NCI-H748 treated with DMSO at 0.1 percent for 48 hours (cell line): ENCODE measurements around the gene EPN1.
"Not testable (repeated sequence)": the region's sequence is repeated elsewhere in the genome, so short reads cannot be mapped to it uniquely, and the experiment has no call there.

ENCODE experiments used
- DNase-seq: peaks from one replicate; lab custom pipeline; 2025; lab: John Stamatoyannopoulos, UW

Gene EPN1

DNA sequence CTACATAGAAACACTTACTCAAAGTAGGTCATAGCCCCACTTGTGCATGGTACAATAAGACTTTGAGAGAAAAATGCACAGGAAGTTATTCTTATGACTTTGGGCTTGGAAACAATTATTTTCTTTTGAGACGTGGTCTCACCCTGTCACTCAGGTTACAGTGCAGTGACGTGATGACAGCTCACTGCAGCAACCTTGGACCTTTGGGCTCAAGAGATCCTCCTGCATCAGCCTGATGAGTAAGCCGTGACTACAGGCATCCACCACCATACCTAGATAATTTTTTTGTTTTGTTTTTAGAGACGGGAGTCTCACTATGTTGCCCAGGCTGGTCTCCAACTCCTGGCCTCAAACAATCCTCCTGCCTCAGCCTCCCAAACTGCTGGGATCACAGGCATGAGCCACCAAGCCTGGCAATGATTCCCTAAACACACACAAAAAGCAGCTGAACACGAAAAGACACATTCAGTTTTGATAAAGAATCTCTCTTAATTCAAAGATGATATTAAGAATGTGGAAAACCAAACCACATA, 45.3 kb downstream of the EPN1 start:
- no peak for DNase-seq

DNA sequence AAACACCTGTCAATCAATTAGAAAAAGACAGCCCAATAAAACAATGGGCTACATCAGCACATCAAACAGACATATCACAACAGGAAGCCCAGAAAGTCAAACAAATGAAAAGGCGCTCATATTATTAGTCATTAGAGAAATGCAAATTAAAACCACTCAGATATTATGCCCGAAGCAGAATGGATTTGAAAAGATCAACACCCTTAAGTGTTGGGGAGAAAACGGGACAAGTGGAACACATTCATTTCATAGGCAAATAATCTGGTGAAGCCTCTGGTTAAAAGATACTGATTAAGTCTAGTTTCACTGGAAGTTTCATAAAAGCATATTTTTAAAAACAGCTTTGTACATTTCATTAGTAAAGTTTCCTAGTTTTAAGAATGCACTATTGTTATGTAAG, 45.8 kb downstream of the EPN1 start:
- DNase-seq: no peak

DNA sequence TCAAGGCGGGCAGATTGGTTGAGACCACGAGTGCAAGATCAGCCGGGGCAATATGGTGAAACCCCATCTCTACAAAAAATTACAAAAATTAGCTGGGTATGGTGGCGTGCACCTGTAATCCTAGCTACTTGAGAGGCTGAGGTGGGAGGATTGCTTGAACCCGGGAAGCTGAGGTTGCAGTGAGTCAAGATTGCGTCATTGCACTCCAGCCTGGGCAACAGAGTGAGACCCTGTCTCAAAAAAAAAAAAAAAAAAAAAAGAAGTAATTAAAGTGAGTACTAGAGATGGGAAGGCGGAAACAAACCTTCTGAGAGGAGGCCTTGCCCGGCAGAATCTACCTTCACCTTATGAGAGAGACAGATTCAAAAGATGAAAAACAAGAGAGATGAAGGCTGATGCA, 48.5 kb downstream of the EPN1 start:
- DNase-seq: no peak

DNA sequence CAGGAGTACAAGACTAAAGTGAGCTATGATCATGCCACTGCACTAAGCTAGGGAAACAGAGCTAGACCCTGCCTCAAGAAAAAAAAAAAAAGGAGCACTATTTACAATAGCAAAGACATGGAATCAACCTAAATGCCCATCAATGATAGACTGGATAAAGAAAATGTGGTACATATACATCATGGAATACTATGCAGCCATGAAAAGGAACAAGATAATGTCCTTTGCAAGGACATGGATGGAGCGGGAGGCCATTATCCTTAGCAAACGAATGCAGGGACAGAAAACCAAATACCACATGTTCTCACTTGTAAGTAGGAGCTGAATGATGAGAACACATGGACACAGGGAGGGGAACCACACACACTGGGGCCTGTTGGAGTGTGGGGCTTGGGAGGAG, 55.4 kb downstream of the EPN1 start:
- DNase-seq: not testable (repeated sequence)

DNA sequence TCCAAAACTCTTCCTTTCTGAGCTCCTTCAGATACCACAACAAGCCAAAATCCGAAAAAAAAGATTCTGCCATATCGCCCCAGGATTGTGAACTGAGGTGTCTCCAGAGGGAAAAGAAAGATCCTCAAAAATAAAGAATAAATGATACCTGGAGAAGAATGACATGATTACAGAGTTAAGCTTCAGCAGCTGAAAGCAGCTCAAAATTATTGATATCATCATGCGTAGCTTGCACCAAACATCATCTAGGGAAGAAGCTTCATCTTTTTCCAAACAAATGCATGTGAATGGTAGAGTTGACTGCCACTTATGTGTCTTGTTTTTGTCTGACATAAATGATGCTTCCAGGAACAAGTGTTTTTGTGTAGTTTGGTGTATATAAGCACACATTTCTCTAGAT, 63.3 kb downstream of the EPN1 start, which contains the start of gene NLRP9:
Gene NLRP9, minus strand, starts transcription at position 101 of the 400 bp plus-strand sequence. Its CDS starts 28 bp downstream, at position 73.
- DNase-seq: no peak

DNA sequence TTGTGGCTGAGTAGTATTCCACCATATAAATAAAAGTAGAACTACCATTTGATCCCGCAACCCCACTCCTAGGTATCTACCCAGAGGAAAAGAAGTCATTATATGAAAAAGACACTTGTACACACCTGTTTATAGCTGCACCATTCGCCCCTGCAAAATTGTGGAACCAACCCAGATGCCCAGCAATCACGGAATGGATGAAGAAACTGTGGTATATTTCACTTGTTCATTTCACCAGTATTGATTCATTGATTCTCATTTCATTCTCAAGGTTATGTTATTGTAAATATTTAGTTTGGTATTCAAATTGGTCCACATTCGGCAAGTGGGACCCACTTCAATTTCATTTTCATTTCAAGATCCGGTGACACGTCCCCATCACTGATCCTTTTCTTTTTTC, 75.7 kb downstream of the EPN1 start:
- DNase-seq: no peak

DNA sequence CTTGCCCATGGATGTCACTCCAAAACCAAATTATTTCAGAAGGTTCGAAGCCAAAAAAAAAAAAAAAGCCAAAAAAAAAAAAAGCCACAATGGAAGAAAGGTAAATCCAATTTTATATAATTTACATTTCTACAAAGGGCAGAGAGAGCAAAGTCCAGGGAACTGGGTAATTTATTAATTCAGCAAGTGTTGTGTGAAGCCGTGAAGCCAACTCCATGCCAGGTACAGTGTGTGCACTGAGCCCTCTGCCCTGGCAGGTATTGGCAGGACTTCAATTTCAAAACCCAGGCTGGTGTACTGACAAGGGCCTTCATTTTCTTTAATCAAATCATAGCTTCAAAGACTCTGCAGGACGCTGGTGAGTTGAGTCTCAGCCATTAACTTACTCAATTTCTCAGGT, 78.4 kb downstream of the EPN1 start:
- no peak for DNase-seq

DNA sequence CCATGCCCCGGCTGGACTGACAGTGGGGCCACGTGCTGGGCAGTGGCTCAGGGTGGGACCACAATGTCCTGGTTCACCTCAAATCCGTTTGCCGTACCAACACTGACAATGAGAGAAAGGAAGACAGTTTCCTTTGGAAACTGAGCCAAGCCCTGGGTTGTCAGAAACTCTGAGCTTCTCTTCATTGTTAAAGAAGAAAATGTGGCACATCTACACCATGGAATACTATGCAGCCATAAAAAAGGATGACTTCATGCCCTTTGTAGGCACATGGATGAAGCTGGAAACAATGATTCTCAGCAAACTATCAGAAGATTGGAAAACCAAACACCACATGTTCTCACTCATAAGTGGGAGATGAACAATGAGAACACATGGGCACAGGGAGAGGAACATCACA, 81.8 kb downstream of the EPN1 start:
- not testable (repeated sequence) for DNase-seq

DNA sequence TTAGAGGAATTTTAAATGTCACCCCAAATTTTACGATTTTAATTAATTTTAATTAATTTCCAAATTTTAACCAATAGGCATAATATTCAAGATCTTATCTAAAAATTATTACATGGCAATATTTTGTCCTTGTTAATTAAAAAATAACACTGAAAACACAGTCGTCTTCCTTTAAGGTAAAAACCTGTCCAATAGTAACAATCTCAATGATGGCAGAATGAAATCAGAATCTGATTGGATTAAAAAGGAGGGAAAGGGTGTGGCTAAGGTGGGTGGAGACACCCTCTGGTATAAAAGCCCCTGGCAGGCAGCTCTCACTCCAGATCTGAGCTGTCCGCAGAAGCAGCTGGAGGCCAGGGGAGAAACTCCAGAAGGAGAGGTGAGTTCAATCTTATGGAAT, 83.8 kb downstream of the EPN1 start, which contains the start of gene RFPL4A:
Gene RFPL4A, plus strand, starts transcription at position 301 of the 400 bp plus-strand sequence. CDS start 2,704 bp downstream, outside the sequence.
- not testable (repeated sequence) for DNase-seq
